ENCODE measurements around the gene DLG3.
"Not testable (repeated sequence)": the region's sequence is repeated elsewhere in the genome, so short reads cannot be mapped to it uniquely, and the experiment has no call there.

The DLG3 gene
- total RNA-seq = 17.8 to 20.0 reads per million in 2 donors

DNA sequence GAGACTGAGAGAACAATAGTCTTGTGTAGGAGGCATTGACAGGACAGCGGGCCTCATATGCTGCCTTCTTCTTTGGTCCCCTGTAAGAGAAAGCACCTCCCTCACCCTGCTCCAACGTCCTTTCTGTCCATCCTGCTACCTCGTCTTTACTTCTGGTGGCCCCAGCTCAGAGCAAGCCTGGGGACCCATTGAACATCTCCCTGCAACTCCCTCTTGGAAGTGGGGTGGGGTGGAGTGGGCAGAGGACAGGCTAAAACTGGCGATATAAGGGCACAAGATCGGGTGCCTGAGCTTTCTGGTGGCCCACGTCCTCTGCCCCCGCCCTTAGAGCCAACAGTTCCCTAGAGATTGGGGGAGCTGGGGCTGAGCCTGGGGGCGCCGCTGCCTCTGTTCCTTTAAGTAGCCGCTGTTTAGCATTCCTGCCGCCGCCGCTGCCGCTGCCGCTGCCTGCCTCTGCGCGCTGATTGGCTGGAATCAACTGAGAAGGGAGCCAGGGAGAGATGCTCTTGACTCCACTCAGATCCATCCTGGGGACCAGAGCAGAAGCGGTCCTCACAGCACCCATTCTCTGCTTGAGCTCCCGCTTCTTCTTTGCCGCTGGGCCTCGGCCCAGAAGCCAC is at the start of gene DLG3:
TSS of gene DLG3 (plus strand) at position 510 of the 620 bp plus-strand sequence. CDS start 367 bp downstream, outside the sequence.
- DNase-seq = peak in 1 of 5 experiments; percentile 17

DNA sequence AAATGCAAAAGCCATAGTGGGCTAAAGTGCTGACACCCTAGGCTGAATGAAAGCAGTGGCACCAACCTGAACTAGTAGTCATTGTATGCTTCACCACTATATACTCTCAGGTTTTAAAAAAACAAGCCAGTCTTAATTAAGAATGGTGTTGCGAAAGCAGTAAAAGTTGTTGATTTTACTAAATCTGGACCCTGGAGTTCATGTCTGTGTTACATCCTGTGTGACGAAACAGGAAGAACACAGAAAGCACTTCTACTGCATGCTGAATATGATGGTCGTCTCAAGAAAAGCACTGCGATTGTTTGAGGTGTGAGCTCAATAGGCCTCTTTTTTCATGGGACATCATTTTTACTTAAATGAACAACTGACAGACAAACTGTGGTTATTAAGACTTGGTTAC is 45.7 kb upstream of the DLG3 start:
- peak in 2 of 5 experiments; percentile 48 to 62 for DNase-seq

DNA sequence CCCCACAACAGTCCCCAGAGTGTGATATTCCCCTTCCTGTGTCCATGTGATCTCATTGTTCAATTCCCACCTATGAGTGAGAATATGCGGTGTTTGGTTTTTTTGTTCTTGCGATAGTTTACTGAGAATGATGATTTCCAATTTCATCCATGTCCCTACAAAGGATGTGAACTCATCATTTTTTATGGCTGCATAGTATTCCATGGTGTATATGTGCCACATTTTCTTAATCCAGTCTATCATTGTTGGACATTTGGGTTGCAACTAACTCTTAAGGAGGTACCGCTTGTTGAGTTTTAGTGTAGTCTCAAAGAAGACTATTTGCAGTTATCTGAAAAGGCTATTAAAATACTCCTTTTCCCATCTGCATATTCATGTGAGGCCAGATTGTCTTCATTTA is 44.5 kb upstream of the DLG3 start:
- DNase-seq = not testable (repeated sequence)

- DNase-seq = no peak
Measured at GRCh38 chrX:70402721-70403120, 41.9 kb upstream of the DLG3 start.

DNA sequence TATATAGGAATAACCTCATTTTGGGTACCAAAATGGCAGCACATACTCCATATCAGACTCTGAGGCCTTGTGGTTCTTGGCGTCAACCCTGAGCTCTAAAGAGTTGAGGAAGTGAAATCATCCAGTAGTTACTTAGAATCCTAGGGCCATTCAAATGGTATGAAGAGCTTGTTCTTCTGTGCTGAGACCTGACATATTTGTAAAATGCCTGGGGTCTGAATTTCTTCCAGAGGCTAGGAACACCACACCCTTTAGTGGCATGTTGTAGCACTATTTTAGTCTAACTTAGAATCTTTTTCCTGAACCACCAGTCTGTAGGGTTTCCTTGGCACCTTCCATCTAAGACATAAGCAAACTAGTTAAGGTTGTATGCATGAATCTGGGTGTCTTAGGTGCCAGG is 39.6 kb upstream of the DLG3 start:
- no peak for DNase-seq

DNA sequence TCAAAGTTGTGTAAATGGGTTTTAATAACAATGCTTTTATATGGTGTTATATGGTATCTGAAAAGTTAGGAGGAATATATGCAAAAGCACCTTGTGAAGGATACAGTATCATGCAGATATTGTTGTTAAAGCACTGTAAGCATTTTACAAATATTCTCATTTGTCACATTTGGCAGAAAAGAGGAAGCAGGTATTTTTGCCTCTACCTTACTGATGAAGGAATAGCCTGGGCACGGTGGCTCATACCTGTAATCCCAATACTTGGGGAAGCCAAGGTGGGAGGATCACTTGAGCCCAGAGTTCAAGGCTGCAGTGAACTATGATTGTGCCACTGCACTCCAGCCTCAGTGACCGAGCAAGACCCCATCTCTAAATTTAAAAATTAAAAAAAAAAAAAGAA is 33.7 kb upstream of the DLG3 start:
- DNase-seq = no peak

DNA sequence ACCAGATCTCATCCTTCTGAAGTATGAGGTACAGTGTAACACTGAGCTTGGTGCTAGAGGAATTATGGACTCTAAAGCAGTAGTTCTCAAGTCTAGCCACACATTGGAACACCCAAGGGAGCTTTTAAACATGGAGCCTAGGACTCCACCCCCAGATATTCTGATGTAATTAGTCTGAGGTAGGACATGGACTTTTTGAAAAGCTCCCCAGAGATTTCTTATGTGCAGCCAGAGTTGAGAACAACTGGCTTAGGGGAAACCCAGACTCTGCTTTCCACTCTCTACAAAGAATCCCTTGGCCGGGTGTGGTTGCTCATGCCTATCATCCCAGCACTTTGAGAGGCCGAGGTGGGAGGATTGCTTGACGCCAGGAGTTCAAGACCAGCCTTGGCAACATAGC is 33.2 kb upstream of the DLG3 start:
- no peak for DNase-seq

DNA sequence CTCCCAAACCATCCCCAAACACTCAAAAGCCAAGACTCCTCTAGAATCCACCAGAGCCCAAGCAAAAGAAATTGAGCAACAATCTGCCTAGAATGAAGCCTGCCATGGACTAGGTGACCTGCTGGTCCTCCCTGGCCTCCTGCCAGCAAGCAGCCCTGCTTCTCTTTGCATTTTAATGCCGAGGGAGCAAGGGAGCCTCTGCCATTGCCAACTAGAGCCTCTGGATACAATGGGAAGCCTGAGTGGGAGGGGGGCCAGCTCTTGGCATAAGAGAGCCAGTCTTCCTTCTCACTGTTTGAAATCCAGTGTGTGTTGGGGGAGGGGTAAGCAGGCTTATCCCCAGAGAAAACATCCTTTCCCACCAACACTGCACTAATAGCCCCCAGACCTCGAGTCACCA is 23.0 kb upstream of the DLG3 start:
- no peak for DNase-seq

- DNase-seq = peak in 1 of 5 experiments; percentile 10
Measured at GRCh38 chrX:70422851-70423341, 21.7 kb upstream of the DLG3 start, which contains the start of gene GDPD2. Gene GDPD2, plus strand, starts transcription at chrX:70423314. Its CDS starts 1,671 bp downstream, at chrX:70424985.

DNA sequence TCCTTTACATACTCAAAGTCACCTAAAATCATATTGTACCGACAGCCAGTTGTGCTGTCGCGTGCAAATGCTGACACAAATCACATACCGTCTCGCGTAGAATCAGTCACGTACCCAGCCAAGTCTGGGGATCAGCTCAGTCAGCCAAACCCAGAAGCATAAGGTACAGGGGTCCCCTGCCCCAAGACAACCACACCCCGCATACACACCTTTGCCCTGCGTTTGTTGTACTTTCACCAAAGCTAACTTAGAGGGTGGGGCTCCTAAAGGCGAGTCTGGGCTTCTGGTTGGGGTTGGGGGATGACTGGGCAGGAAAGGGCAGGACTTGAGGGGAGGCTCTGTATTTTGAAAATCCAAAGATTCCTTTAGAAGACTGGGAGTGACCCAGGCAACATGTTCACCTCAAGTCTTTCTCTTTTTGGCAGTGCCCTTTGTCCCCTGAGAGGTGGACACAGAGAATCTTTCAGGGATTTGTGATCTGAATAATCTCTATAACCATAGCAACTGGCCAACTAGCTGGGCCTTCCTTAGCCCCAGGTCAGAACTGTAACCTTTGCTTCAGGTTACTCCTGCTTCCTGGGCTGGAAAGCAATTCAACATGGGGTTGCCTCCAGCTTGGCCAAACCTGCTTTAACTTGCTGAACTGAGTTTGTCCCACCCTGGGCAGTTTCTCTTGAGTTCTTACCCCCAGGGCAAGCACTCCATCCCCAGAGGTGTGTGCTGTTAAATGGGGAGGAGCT is 20.5 kb upstream of the DLG3 start:
- DNase-seq = no peak

- DNase-seq = no peak
Measured at GRCh38 chrX:70424801-70425200, 19.8 kb upstream of the DLG3 start.

DNA sequence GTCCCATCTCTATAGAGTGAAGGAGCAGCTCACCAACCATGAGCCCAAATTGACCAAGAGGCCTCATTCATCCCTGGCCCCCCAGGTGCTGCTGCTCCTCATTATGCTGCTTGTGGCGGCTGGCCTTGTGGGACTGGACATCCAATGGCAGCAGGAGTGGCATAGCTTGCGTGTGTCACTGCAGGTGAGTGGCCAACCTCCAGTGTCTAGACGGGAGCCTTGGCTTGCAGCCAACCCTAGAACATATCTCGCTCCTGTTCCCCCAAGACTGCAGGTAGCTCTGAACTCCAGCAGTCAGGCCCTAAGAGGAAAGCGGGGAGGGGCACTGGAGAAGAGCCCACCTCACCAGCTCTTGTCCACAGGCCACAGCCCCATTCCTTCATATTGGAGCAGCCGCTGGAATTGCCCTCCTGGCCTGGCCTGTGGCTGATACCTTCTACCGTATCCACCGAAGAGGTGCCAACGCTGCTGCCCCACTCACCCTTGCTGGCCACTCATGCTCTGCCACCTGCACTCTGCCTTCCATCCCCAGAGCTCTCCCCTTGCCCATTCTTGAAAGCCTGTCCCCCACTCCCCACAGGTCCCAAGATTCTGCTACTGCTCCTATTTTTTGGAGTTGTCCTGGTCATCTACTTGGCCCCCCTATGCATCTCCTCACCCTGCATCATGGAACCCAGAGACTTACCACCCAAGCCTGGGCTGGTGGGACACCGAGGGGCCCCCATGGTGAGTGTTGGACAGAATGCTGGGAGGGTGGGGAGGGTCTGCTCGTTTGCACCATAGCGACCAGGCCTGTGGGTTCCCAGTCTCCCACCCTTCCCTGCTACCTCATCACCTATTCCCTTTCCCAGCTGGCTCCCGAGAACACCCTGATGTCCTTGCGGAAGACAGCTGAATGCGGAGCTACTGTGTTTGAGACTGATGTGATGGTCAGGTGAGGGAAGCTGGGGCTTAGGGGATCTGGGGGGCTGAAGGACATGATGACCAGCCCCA is 18.1 kb upstream of the DLG3 start:
- DNase-seq = no peak

GRCh38 chrX:70427365-70427764 is 17.3 kb upstream of the DLG3 start:
- no peak for DNase-seq

- DNase-seq = no peak
Measured at GRCh38 chrX:70429759-70430158, 14.9 kb upstream of the DLG3 start.

- DNase-seq = no peak
Measured at GRCh38 chrX:70432936-70433847, 11.4 kb upstream of the DLG3 start.

DNA sequence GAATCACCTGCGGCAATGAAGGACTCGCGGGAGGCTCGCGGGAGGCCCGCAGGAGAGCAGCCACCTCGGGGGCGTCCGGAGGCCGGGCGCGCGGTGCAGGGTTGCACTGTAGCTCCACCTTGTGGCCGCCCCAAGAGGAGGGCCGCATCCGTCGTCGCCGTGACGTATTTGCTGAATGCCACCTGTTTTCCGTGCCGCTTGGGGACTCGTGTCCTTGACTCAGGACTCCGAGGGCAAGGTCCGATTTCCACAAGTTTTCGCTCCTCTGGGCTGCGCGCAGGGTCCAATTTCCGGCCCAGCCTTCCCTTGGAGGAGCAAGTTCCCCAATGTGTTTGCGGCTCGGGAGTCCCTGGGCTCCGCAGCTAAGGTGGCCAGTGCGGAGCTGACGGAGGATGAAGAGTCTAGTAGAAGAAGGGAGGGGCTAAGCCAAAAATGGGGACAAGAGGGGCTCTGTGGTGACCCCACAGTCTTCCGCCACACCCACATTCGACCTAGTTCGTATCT is 10.7 kb upstream of the DLG3 start:
- peak; percentile 41 to 79 (median 66) for DNase-seq

- peak in 4 of 5 experiments; percentile 19 to 64 (median 43) for DNase-seq
Measured at GRCh38 chrX:70434352-70434866, 10.2 kb upstream of the DLG3 start.

DNA sequence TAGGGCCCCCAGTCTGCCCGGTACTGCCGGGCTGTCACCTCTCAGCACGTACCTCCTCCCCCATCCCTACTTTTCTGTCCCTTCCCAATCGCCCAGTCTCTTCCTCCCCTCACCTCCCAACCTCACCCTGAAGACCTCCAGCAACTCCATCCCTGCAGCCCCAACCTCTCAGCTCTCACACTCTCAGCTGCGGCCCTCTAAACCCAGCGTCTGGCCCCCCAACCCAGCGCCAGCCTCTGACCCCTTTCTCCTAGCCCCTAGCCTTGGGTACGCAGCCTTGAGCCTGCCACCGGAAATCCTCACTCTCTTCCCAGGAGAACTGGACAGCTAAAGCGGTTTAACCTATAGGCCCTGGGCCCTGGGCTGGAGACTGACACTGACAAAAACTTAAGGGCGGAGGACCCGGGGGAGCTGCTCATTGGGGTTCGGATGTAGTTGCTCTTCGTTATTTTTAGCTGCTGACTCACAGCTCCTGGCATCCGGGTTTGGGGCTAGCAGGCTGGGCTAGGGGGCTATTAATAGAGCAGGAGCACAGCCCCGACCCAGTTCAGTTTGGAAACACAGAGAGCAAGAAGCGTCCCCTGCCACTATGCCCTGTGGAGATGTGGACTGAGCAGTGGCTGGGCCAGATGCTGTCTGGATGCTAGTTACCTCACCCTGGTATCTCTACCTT is 9.6 kb upstream of the DLG3 start:
- no peak for DNase-seq

- DNase-seq = no peak
Measured at GRCh38 chrX:70436343-70436742, 8.3 kb upstream of the DLG3 start.

GRCh38 chrX:70437011-70437410 is 7.6 kb upstream of the DLG3 start:
- no peak for DNase-seq
